ENCODE results near the gene CPNE1. TPM values are rescaled to one million over a fixed set of nuclear protein-coding genes. Genes with fewer than 3 reads are reported as not detected.

Gene CPNE1
- total RNA-seq, 1 donor from 2014 or later = 142 TPM

DNA sequence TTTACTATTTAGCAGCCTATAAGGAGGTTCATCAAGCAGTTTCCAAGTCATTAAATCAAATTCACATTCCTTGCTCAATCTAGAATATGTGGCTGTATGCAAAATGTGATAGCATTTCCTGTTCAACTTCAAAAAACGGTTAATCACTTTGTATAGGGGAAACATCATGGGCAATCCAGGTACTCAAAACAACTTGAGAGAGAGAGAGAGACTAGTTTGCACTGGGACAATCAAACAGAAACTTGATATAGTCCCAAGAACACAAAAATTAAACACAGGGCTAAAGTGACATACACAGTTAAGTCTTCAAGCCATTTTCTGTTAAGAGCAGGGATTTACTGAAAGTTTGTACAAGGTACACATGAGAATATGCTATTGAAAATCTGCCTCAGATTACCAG is 7.4 kb downstream of the CPNE1 start:
- peaks cover 41% of the 10 kb centered on the region for H3K4me1 Mint-ChIP-seq (ENCODE audit: low read depth)
- H3K36me3 Mint-ChIP-seq (ENCODE audit: low read depth) = no peaks in the 10 kb centered on the region
- H3K27ac Mint-ChIP-seq (ENCODE audit: unreplicated experiment) = peak overlapping the region; percentile 3
- TF ChIP-seq, protein P1, sequence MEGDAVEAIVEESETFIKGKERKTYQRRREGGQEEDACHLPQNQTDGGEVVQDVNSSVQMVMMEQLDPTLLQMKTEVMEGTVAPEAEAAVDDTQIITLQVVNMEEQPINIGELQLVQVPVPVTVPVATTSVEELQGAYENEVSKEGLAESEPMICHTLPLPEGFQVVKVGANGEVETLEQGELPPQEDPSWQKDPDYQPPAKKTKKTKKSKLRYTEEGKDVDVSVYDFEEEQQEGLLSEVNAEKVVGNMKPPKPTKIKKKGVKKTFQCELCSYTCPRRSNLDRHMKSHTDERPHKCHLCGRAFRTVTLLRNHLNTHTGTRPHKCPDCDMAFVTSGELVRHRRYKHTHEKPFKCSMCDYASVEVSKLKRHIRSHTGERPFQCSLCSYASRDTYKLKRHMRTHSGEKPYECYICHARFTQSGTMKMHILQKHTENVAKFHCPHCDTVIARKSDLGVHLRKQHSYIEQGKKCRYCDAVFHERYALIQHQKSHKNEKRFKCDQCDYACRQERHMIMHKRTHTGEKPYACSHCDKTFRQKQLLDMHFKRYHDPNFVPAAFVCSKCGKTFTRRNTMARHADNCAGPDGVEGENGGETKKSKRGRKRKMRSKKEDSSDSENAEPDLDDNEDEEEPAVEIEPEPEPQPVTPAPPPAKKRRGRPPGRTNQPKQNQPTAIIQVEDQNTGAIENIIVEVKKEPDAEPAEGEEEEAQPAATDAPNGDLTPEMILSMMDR (IDR thresholded peaks at IDR 0.05) = no peak
- no peaks in the 10 kb centered on the region for H3K27me3 Mint-ChIP-seq (ENCODE audit: low read depth)
- no peaks in the 10 kb centered on the region for H3K9me3 Mint-ChIP-seq (ENCODE audit: low read depth)
- H3K4me3 Mint-ChIP-seq (ENCODE audit: unreplicated experiment) = no peak overlapping the region
- no peak for DNase-seq (ENCODE audit: low spot score)

DNA sequence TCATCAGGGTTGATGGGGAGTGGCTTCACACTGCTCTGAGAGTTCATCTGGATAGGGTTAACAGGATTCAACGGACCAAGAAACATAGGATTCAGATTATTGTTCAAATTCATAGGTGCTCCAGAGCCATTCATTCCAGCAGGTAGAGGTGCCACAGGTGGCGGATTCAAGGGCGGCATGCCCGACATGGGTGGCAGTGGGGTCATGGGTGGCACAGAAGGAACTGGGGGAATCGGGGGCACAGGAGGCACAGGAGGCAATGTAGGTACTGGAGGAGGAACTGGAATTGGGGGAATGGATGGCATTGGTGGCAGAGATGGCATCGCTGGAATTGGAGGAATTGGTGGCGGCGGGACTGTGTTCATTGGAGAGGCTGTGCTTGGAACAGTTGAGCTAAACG is 10.3 kb downstream of the CPNE1 start:
- Mint-ChIP-seq H3K36me3 (ENCODE audit: low read depth) (no peaks in the 10 kb centered on the region), H3K4me1 (ENCODE audit: low read depth) (peaks cover 28% of the 10 kb centered on the region), H3K27me3 (ENCODE audit: low read depth) (no peaks in the 10 kb centered on the region), H3K9me3 (ENCODE audit: low read depth) (no peaks in the 10 kb centered on the region), H3K27ac (ENCODE audit: unreplicated experiment) (no peak overlapping the region), H3K4me3 (ENCODE audit: unreplicated experiment) (no peak overlapping the region)
- TF ChIP-seq, protein P1 (IDR thresholded peaks at IDR 0.05) = no peak
- no peak for DNase-seq (ENCODE audit: low spot score)

DNA sequence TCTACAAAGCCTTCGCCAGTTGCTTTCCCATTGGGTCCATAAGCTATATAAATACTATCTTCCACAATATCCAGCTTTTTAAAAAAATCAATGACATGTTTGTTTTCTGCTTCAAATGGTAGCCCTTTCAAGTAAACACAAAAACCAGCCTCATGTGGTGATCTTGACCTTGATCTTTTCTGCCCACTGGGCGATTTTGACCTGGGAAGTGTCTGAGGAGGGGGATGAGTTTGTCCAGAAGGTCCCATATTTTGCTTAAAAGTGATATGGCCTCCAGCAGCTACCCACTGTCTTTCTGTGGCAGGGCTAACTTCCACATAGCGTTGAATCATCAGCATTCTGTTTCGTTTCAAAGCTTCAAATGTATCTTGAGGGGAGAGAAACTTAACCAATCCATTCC is 10.8 kb downstream of the CPNE1 start:
- TF ChIP-seq, protein P1 (IDR thresholded peaks at IDR 0.05) = no peak
- Mint-ChIP-seq H3K27ac (ENCODE audit: unreplicated experiment) (no peak overlapping the region), H3K9me3 (ENCODE audit: low read depth) (no peaks in the 10 kb centered on the region), H3K4me3 (ENCODE audit: unreplicated experiment) (no peak overlapping the region), H3K36me3 (ENCODE audit: low read depth) (no peaks in the 10 kb centered on the region), H3K27me3 (ENCODE audit: low read depth) (no peaks in the 10 kb centered on the region), H3K4me1 (ENCODE audit: low read depth) (peaks cover 29% of the 10 kb centered on the region)
- no peak for DNase-seq (ENCODE audit: low spot score)

GRCh38 chr20:35653430-35653734 is 11.3 kb downstream of the CPNE1 start:
- Mint-ChIP-seq H3K36me3 (ENCODE audit: low read depth) (no peaks in the 10 kb centered on the region), H3K9me3 (ENCODE audit: low read depth) (no peaks in the 10 kb centered on the region), H3K4me1 (ENCODE audit: low read depth) (peaks cover 31% of the 10 kb centered on the region), H3K27ac (ENCODE audit: unreplicated experiment) (no peak overlapping the region), H3K27me3 (ENCODE audit: low read depth) (no peaks in the 10 kb centered on the region), H3K4me3 (ENCODE audit: unreplicated experiment) (no peak overlapping the region)
- TF ChIP-seq, protein P1 (IDR thresholded peaks at IDR 0.05) = no peak
- DNase-seq (ENCODE audit: low spot score) = no peak

DNA sequence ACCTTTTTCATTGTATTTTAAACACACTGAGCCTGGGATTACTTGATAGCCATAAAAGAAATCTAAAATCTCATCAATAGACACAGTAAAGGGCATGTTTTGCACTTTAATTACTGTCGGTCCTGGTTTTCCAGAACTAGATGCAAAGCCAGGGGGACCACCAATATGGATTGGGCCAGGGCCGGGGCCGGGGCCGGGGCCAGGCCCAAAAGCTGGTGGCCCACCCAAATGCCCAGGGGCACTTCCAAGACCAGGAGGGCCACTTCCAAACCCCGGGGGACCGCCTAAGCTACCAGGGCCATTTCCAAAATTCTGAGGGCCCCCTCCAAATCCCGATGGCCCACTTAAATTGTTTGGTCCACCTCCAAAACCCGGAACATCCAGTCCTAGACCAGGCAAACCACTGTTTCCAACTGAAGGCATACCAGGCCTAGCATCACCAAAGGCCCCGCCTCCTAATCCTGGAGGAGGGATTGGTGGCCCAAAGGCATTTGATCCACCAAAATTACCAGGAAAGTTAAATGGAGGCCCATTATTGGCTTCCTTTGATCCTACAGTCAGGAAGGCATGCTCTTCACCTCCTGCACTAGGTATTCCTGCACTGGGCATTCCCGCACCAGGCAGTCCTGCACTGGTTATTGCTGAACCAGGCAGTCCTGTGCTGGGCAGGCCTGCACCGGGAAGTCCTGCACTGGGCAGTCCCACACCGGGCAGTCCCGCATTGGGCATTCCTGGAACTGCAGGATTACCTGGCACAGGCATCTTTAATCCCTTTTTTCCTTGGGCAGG is 11.9 kb downstream of the CPNE1 start:
- Mint-ChIP-seq H3K4me3 (ENCODE audit: unreplicated experiment) (no peak overlapping the region), H3K36me3 (ENCODE audit: low read depth) (no peaks in the 10 kb centered on the region), H3K27ac (ENCODE audit: unreplicated experiment) (no peak overlapping the region), H3K27me3 (ENCODE audit: low read depth) (no peaks in the 10 kb centered on the region), H3K4me1 (ENCODE audit: low read depth) (peaks cover 31% of the 10 kb centered on the region), H3K9me3 (ENCODE audit: low read depth) (no peaks in the 10 kb centered on the region)
- TF ChIP-seq, protein P1 (IDR thresholded peaks at IDR 0.05) = no peak
- no peak for DNase-seq (ENCODE audit: low spot score)
